Hepatocyte (in vitro differentiated cells): ENCODE measurements around the gene THAP5. TPM values are rescaled to one million over a fixed set of nuclear protein-coding genes. Genes with fewer than 3 reads are reported as not detected.
"Not testable (repeated sequence)": the region's sequence is repeated elsewhere in the genome, so short reads cannot be mapped to it uniquely, and the experiment has no call there.

Experiments used
- DNase-seq: peaks from one replicate; pipeline ENCODE4 v3.0.0-alpha.2; 2016; ENCODE audit warnings: low spot score
- H2AFZ ChIP-seq: fragments of 200-600 bp; sonication (generic); 2 replicates; pipeline ENCODE4 v1.6.0; 2016; ENCODE audit warnings: antibody characterized with exemption, mild to moderate bottlenecking
- H3K27ac ChIP-seq: fragments of 200-600 bp; sonication (generic); 2 replicates; pipeline ENCODE4 v1.5.1; 2016; ENCODE audit warnings: mild to moderate bottlenecking
- H3K27me3 ChIP-seq: fragments of 200-600 bp; sonication (generic); 2 replicates; pipeline ENCODE4 v1.6.1; 2016
- H3K36me3 ChIP-seq: fragments of 200-600 bp; sonication (generic); replicated peaks from 2 replicates; pipeline ENCODE4 v1.5.1; 2016; ENCODE audit warnings: low read depth; ENCODE audit not compliant: insufficient read depth
- H3K4me1 ChIP-seq: fragments of 200-600 bp; sonication (generic); 2 replicates; pipeline ENCODE4 v1.5.1; 2016; ENCODE audit warnings: mild to moderate bottlenecking, moderate library complexity; ENCODE audit not compliant: insufficient read depth
- H3K4me2 ChIP-seq: fragments of 200-600 bp; sonication (generic); 2 replicates; pipeline ENCODE4 v1.6.0; 2016
- H3K4me3 ChIP-seq: fragments of 200-600 bp; sonication (generic); 2 replicates; pipeline ENCODE4 v1.5.1; 2016; ENCODE audit warnings: mild to moderate bottlenecking
- H3K79me2 ChIP-seq: fragments of 200-600 bp; sonication (generic); 2 replicates; pipeline ENCODE4 v1.6.0; 2017; ENCODE audit warnings: mild to moderate bottlenecking
- H3K9me2 ChIP-seq: fragments of 200-600 bp; sonication (generic); replicated peaks from 2 replicates; pipeline ENCODE4 v1.6.0; 2017; ENCODE audit warnings: mild to moderate bottlenecking; ENCODE audit not compliant: insufficient read depth
- H3K9me3 ChIP-seq: fragments of 200-600 bp; sonication (generic); 2 replicates; pipeline ENCODE4 v1.5.1; 2016; ENCODE audit warnings: low read depth, mild to moderate bottlenecking
- H4K20me1 ChIP-seq: fragments of 200-600 bp; sonication (generic); 2 replicates; pipeline ENCODE4 v1.6.0; 2016; ENCODE audit warnings: mild to moderate bottlenecking; ENCODE audit not compliant: insufficient read depth, poor library complexity, severe bottlenecking
- CTCF ChIP-seq: fragments of 200-600 bp; sonication (generic); IDR thresholded peaks from 2 replicates; pipeline ENCODE4 v1.5.1; 2016; ENCODE audit warnings: antibody characterized with exemption, mild to moderate bottlenecking; ENCODE audit not compliant: poor library complexity
- EZH2 ChIP-seq: fragments of 200-600 bp; sonication (generic); IDR thresholded peaks from 2 replicates; pipeline ENCODE4 v1.6.1; 2016; ENCODE audit warnings: antibody characterized with exemption, mild to moderate bottlenecking, borderline replicate concordance
- EZH2phosphoT487 ChIP-seq: fragments of 200-600 bp; sonication (generic); IDR thresholded peaks from one replicate; pipeline ENCODE4 v1.6.1; 2018; ENCODE audit warnings: antibody characterized with exemption, mild to moderate bottlenecking, low read depth, moderate library complexity; ENCODE audit not compliant: unreplicated experiment, severe bottlenecking
- WGBS: methylation state at CpG from one replicate; pipeline ENCODE4 v1.1.6; 2016; ENCODE audit warnings: low lambda C conversion rate; ENCODE audit errors: missing lambda C conversion rate; 5-methylcytosine and 5-hydroxymethylcytosine counted together
- polyA plus RNA-seq: library from polyadenylated mRNA; unstranded; fragments of >200 nt; fragmentation: Nextera tagmentation; extraction: Ambion mirVana; gene quantifications from 2 replicates; pipeline ENCODE4 v1.2.1, GENCODE V29; 2016
- total RNA-seq: library from RNA; depleted of rRNA; stranded (reverse); fragments of >200 nt; gene quantifications from 2 replicates; pipeline ENCODE4 v1.2.3, GENCODE V29; 2014

The THAP5 gene
- total and polyA plus RNA-seq, 2 experiments from 2014 or later, result 8.8 to 36.9 TPM

- not testable (repeated sequence) for H3K79me2 ChIP-seq, H3K4me2 ChIP-seq, H2AFZ ChIP-seq, H3K9me3 ChIP-seq, H3K4me1 ChIP-seq, H4K20me1 ChIP-seq, DNase-seq, H3K27me3 ChIP-seq, H3K27ac ChIP-seq, H3K9me2 ChIP-seq, H3K4me3 ChIP-seq, H3K36me3 ChIP-seq
- WGBS, result 79% methylated on average over 2 of the region's 2 CpGs
These were observed 21.2 kb downstream of the THAP5 start for GRCh38 chr7:108548141-108548896.

- Histone ChIP-seq H3K9me2 (no peaks in the 10 kb centered on the region), H3K27ac (no peak overlapping the region), H3K9me3 (no peaks in the 10 kb centered on the region), H3K36me3 (no peaks in the 10 kb centered on the region), H4K20me1 (no peaks in the 10 kb centered on the region), H3K4me1 (no peaks in the 10 kb centered on the region), H3K4me2 (no peak overlapping the region), H3K79me2 (no peaks in the 10 kb centered on the region), H3K4me3 (no peak overlapping the region), H3K27me3 (no peaks in the 10 kb centered on the region), H2AFZ (no peak overlapping the region)
- DNase-seq, result no peak
- no peak for TF ChIP-seq EZH2
- no peak for TF ChIP-seq EZH2phosphoT487
- no peak for TF ChIP-seq CTCF
- WGBS, result 51% methylated on average over 2 of the region's 2 CpGs
These were observed 28.0 kb downstream of the THAP5 start for GRCh38 chr7:108541478-108541877.

- H2AFZ ChIP-seq, H3K9me2 ChIP-seq, DNase-seq, H3K9me3 ChIP-seq, H3K4me2 ChIP-seq, H4K20me1 ChIP-seq, H3K79me2 ChIP-seq, H3K27ac ChIP-seq, H3K27me3 ChIP-seq, H3K4me1 ChIP-seq, H3K4me3 ChIP-seq, H3K36me3 ChIP-seq: not testable (repeated sequence)
- WGBS, result 91% methylated on average over 4 of the region's 4 CpGs
These were observed 30.8 kb downstream of the THAP5 start for GRCh38 chr7:108538685-108539084.

GRCh38 chr7:108538236-108538635 lies 31.3 kb downstream of the THAP5 start:
- H3K4me2 ChIP-seq, H2AFZ ChIP-seq, H3K27ac ChIP-seq, H3K4me1 ChIP-seq, H3K9me2 ChIP-seq, H3K4me3 ChIP-seq, DNase-seq, H4K20me1 ChIP-seq, H3K9me3 ChIP-seq, H3K36me3 ChIP-seq, H3K79me2 ChIP-seq, H3K27me3 ChIP-seq: not testable (repeated sequence)
- 80% methylated on average over 2 of the region's 2 CpGs for WGBS

GRCh38 chr7:108537229-108537628 lies 32.3 kb downstream of the THAP5 start:
- Histone ChIP-seq H3K27me3 (no peaks in the 10 kb centered on the region), H3K4me3 (no peak overlapping the region), H3K27ac (no peak overlapping the region), H2AFZ (no peak overlapping the region), H3K9me3 (no peaks in the 10 kb centered on the region), H3K9me2 (no peaks in the 10 kb centered on the region), H3K4me1 (no peaks in the 10 kb centered on the region), H3K4me2 (no peak overlapping the region), H3K79me2 (no peaks in the 10 kb centered on the region), H4K20me1 (no peaks in the 10 kb centered on the region), H3K36me3 (no peaks in the 10 kb centered on the region)
- TF ChIP-seq EZH2 (no peak), EZH2phosphoT487 (no peak), CTCF (no peak)
- WGBS, result 87% methylated on average over 2 of the region's 2 CpGs
- DNase-seq, result no peak
